SU-DHL-6 (cell line): ENCODE results near the gene EIF5.

Experiments used
- CTCF ChIP-seq: fragments of 200-600 bp; sonication (generic); IDR thresholded peaks from one replicate; pipeline ENCODE4 v1.5.1; 2017; ENCODE audit warnings: antibody characterized with exemption, mild to moderate bottlenecking, low read length, moderate library complexity; ENCODE audit not compliant: insufficient read depth, poor library complexity, severe bottlenecking
- EZH2phosphoT487 ChIP-seq: fragments of 200-600 bp; sonication (generic), shearing (Covaris generic); conservative IDR thresholded peaks from 2 replicates; pipeline ENCODE4 v1.6.1; 2018; ENCODE audit warnings: mild to moderate bottlenecking, antibody characterized with exemption, low read length, moderate library complexity, mixed read lengths

- no peak for TF ChIP-seq CTCF
- TF ChIP-seq EZH2phosphoT487, result no peak
Observed at GRCh38 chr14:103382376-103382775, 48.3 kb downstream of the EIF5 start.
